ENCODE measurements around the gene TMEM218. TPM values are rescaled to one million over a fixed set of nuclear protein-coding genes. Genes with fewer than 3 reads are reported as not detected.
A peak's percentile ranks its signal among the peaks of the same experiment; 100 is the strongest.

The TMEM218 gene
- total RNA-seq, 2 donors from 2014 or later = 8.3 to 15.3 TPM

DNA sequence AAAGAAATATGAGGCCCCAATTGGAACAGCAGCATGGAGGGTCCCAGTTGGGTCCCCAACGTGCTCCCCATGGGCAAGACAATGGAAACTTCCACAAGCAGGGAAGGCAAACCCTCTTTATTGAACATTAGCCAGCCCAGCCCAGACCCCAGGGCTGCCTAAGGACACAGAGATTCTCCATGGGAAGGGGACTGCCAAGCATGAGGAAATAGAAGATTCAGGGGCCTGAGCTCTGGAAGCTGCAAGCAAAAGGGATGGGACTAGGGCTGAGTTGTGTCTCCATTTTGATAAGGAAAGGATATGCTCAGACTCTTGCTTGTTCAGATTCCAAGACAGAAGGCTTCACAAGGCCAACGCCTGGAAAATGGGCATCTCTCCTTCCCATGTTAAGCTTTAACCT is 23.3 kb downstream of the TMEM218 start:
- peaks cover 0 to 9% of the 10 kb centered on the region in 2 donors for H3K4me1 ChIP-seq
- no peaks in the 10 kb centered on the region for H3K9me3 ChIP-seq
- H3K27me3 ChIP-seq = no peaks in the 10 kb centered on the region
- no peaks in the 10 kb centered on the region for H3K36me3 ChIP-seq
- TF ChIP-seq, protein P1, sequence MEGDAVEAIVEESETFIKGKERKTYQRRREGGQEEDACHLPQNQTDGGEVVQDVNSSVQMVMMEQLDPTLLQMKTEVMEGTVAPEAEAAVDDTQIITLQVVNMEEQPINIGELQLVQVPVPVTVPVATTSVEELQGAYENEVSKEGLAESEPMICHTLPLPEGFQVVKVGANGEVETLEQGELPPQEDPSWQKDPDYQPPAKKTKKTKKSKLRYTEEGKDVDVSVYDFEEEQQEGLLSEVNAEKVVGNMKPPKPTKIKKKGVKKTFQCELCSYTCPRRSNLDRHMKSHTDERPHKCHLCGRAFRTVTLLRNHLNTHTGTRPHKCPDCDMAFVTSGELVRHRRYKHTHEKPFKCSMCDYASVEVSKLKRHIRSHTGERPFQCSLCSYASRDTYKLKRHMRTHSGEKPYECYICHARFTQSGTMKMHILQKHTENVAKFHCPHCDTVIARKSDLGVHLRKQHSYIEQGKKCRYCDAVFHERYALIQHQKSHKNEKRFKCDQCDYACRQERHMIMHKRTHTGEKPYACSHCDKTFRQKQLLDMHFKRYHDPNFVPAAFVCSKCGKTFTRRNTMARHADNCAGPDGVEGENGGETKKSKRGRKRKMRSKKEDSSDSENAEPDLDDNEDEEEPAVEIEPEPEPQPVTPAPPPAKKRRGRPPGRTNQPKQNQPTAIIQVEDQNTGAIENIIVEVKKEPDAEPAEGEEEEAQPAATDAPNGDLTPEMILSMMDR (IDR thresholded peaks at IDR 0.05) = no peak
- DNase-seq (ENCODE audit: low spot score) = peak; percentile 48
- no peak overlapping the region for H3K4me3 ChIP-seq
- no peak overlapping the region for H3K27ac ChIP-seq

DNA sequence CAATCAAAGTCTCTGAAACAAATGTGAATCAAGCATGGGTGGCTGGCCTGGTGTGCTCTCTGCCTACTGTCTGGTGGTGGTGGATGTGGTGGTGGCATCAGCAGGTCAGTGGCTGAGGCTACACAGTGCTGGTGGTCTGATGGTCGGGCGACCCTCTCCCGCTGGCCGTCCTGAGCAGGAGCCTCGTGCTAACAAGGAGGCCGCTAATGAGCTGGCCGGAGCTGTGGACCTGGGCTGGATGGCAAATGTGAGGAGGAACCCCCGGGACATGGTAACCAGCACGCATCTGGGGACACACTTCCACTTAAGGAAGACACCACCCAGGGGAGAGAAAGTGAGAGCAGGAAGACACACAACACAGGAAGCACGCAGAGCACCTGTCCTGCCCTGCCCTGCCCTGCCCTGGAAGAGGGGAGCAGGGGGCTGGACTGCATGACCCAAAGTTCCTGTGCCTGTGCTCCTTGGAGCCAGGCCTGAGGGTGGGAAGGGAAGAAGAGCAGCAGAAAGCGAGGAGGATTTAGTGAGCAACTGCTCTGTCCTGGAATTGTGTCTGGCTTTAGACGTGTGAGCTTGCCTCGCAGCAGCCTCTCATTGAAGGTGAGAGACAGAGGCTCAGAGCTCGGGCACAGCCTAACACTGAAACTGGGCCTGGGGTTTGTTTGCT is 24.7 kb downstream of the TMEM218 start:
- Histone ChIP-seq H3K27me3 (no peaks in the 10 kb centered on the region), H3K4me1 (peaks cover 0 to 9% of the 10 kb centered on the region in 2 donors), H3K36me3 (no peaks in the 10 kb centered on the region), H3K4me3 (no peak overlapping the region), H3K27ac (no peak overlapping the region), H3K9me3 (no peaks in the 10 kb centered on the region)
- TF ChIP-seq, protein P1 (IDR thresholded peaks at IDR 0.05) = no peak
- DNase-seq (ENCODE audit: low spot score) = peak; percentile 53

DNA sequence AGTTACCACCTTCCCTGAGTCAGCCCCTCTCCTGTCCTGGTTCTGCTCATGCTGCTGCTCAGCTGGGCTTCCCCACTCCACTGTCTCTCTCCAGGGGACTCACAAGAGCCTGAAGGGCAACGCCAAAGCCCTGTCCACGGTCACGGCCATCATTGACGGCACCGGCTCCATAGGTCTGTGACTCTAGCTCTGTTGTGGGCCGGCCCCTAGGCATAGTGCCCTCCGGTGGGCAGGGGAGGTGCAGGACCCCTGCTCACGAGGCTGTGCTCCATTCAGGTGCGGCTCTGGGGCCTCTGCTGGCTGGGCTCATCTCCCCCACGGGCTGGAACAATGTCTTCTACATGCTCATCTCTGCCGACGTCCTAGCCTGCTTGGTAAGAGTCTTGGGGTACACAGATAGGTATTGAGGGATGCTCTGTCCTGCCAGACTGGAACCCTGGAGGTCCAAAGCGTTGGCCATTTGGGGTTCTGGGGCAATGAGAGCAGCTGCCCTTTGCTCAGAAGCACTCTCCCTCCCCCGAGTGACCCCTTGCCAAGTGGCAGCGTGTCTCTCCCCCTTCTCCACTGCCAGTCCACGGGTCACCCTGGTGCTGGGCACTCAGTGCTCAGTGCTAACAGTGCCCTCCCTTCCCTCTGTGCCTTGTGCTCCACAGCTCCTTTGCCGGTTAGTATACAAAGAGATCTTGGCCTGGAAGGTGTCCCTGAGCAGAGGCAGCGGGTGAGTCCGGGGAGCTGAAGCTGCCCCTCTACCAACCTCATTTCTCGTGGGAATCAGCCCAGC is 25.9 kb downstream of the TMEM218 start:
- Histone ChIP-seq H3K36me3 (no peaks in the 10 kb centered on the region), H3K27ac (no peak overlapping the region), H3K4me3 (no peak overlapping the region), H3K27me3 (no peaks in the 10 kb centered on the region), H3K4me1 (no peaks in the 10 kb centered on the region), H3K9me3 (no peaks in the 10 kb centered on the region)
- DNase-seq (ENCODE audit: low spot score) = peak; percentile 53
- TF ChIP-seq, protein P1 (IDR thresholded peaks at IDR 0.05) = no peak

DNA sequence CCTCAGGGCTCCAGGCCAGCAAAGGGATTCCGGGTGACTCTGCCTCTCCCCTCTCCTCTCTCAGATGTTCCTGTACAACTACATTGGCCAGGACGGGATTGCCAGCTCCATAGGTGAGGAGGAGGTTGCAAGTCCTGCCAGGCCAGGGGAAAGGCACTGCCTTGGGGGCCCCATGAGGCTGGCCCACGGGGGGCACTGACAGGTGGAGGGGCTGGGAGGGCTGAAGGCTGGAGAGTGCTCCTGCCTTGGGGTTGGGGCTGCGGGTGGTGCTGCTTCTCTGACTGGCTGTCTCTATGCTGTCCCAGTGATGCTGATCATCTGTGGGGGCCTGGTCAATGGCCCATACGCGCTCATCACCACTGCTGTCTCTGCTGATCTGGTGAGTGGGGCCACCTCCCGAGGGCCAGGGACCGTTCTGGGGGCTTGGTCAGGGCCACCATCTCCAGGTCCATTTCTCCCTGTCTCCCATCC is 26.6 kb downstream of the TMEM218 start:
- Histone ChIP-seq H3K4me1 (no peaks in the 10 kb centered on the region), H3K36me3 (no peaks in the 10 kb centered on the region), H3K9me3 (no peaks in the 10 kb centered on the region), H3K27me3 (no peaks in the 10 kb centered on the region), H3K4me3 (no peak overlapping the region), H3K27ac (no peak overlapping the region)
- TF ChIP-seq, protein P1 (IDR thresholded peaks at IDR 0.05) = no peak
- DNase-seq (ENCODE audit: low spot score) = peak; percentile 38

DNA sequence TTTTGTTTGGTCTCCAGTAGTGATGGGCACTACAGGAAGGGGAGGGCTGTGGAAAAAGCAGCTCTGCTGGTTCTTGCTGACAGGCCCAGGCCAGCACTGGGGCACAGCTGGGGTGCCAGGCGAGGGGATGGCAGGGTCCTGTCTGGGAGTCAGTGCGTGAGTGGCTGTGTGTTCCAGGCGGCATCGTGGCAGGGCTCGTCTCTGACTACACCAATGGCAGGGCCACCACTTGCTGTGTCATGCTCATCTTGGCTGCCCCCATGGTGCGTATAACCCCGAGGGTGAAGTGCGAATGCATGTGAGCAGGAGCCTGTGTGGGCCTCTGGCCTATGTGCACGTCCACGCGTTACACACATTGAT is 27.4 kb downstream of the TMEM218 start:
- H3K36me3 ChIP-seq = no peaks in the 10 kb centered on the region
- H3K9me3 ChIP-seq = no peaks in the 10 kb centered on the region
- H3K4me3 ChIP-seq = no peak overlapping the region
- TF ChIP-seq, protein P1 (IDR thresholded peaks at IDR 0.05) = no peak
- no peaks in the 10 kb centered on the region for H3K4me1 ChIP-seq
- no peaks in the 10 kb centered on the region for H3K27me3 ChIP-seq
- no peak for DNase-seq (ENCODE audit: low spot score)
- no peak overlapping the region for H3K27ac ChIP-seq

All from right atrium auricular region (tissue), 2 donors.